K562 (cell line): ENCODE results near the gene ALS2CL. TPM values are rescaled to one million over a fixed set of nuclear protein-coding genes. Genes with fewer than 3 reads are reported as not detected.

Experiments
- CC2D1A ChIP-seq: fragments of 450-650 bp; IDR thresholded peaks from 2 replicates; pipeline ENCODE4 v1.6.1; 2017; ENCODE audit warnings: mild to moderate bottlenecking
- CEBPG ChIP-seq, 3 experiments: fragments of 200-800 bp in 1 of 3; sonication (Bioruptor generic) in 1 of 3; sonication (generic) in 1 of 3; formaldehyde crosslinking in 1 of 3; IDR thresholded peaks in 2 of 3; conservative IDR thresholded peaks in 1 of 3; 2 replicates each; pipeline versions ENCODE4 v1.6.1 to v1.8.0; 2016 to 2022; ENCODE audit warnings: missing compliant biosample characterization in 2 of 3, missing genetic modification characterization in 2 of 3, mild to moderate bottlenecking in 1 of 3, missing genetic modification reagents in 1 of 3
- CXXC5 ChIP-seq: fragments of 250-450 bp; sonication (Bioruptor Pico); IDR thresholded peaks from 2 replicates; pipeline ENCODE4 v1.8.0; 2022; ENCODE audit warnings: inconsistent platforms, mild to moderate bottlenecking, moderate library complexity
- FOXA1 ChIP-seq: fragments of 450-650 bp; IDR thresholded peaks from 2 replicates; pipeline ENCODE4 v1.6.1; 2016; ENCODE audit warnings: mild to moderate bottlenecking, borderline replicate concordance
- GABPB1 ChIP-seq: sonication (generic); formaldehyde crosslinking; IDR thresholded peaks from 2 replicates; pipeline ENCODE4 v1.8.0; 2022; ENCODE audit warnings: mild to moderate bottlenecking, missing genetic modification reagents
- MAFK ChIP-seq: IDR thresholded peaks from 2 replicates; pipeline ENCODE4 v1.6.1; 2011; ENCODE audit warnings: low read length, improper control_type of control experiment
- MED1 ChIP-seq: sonication (generic); formaldehyde crosslinking; IDR thresholded peaks from 2 replicates; pipeline ENCODE4 v1.8.1; 2023; ENCODE audit warnings: missing genetic modification reagents, borderline replicate concordance
- NFIC ChIP-seq: fragments of 450-650 bp; IDR thresholded peaks from 2 replicates; pipeline ENCODE4 v1.6.1; 2017; ENCODE audit warnings: mild to moderate bottlenecking, inconsistent platforms
- POLR3A ChIP-seq: IDR thresholded peaks from 2 replicates; pipeline ENCODE4 v1.6.1; 2011; ENCODE audit warnings: borderline replicate concordance, mild to moderate bottlenecking, moderate library complexity; ENCODE audit not compliant: insufficient read length, insufficient read depth; ENCODE audit errors: extremely low read depth
- RB1 ChIP-seq: fragments of 450-650 bp; IDR thresholded peaks from 2 replicates; pipeline ENCODE4 v1.6.1; 2017; ENCODE audit warnings: low read depth, mild to moderate bottlenecking
- RBM22 ChIP-seq: fragments of 200-400 bp; formaldehyde crosslinking; IDR thresholded peaks from 2 replicates; pipeline ENCODE4 v1.6.1; 2018; ENCODE audit warnings: low read length, low read depth; ENCODE audit not compliant: poor library complexity, severe bottlenecking
- SMAD3 ChIP-seq: fragments of 450-650 bp; formaldehyde crosslinking; conservative IDR thresholded peaks from 2 replicates; pipeline ENCODE4 v1.4.0; 2020; ENCODE audit warnings: mild to moderate bottlenecking
- TAF7 ChIP-seq: fragments of 450-650 bp; IDR thresholded peaks from 2 replicates; pipeline ENCODE4 v1.6.1; 2016; ENCODE audit warnings: missing genetic modification characterization, missing compliant biosample characterization
- ZBTB7A ChIP-seq: IDR thresholded peaks from 2 replicates; pipeline ENCODE4 v1.6.1; 2011; ENCODE audit warnings: low read depth, mild to moderate bottlenecking, low read length, moderate library complexity, borderline replicate concordance; ENCODE audit not compliant: control insufficient read depth
- ZNF57 ChIP-seq: fragments of 450-650 bp; formaldehyde crosslinking; IDR thresholded peaks from 2 replicates; pipeline ENCODE4 v1.4.0; 2020; ENCODE audit warnings: mild to moderate bottlenecking, moderate library complexity
- ZNF695 ChIP-seq: fragments of 450-650 bp; formaldehyde crosslinking; IDR thresholded peaks from 2 replicates; pipeline ENCODE4 v1.4.0; 2020; ENCODE audit warnings: mild to moderate bottlenecking, moderate library complexity
- polyA plus RNA-seq, 8 experiments: library from polyadenylated mRNA; depleted of rRNA in 4 of 8; stranded (reverse) in 5 of 8; unstranded in 3 of 8; fragments of >200 nt; fragmentation: Nextera tagmentation in 2 of 8; fragmentation: Illumina TruSeq in 1 of 8; extraction: Ambion mirVana in 2 of 8; extraction: Trizol in 1 of 8; gene quantifications; 2 replicates each; pipeline versions ENCODE4 v1.2.1 to v1.2.3, GENCODE V29; 2011 to 2014; ENCODE audit warnings: inconsistent platforms in 1 of 8, missing spikeins in 1 of 8
- total RNA-seq, 7 experiments: library from RNA; depleted of rRNA in 6 of 7; stranded (reverse); fragments of >200 nt in 6 of 7; fragmentation: Illumina TruSeq in 2 of 7; extraction: Trizol in 2 of 7; gene quantifications; 2 replicates each; pipeline versions ENCODE4 v1.2.1 to v1.2.3, GENCODE V29; 2011 to 2021; ENCODE audit warnings: low replicate concordance in 1 of 7
- TF ChIP-seq, protein P1 (sequence below): fragments of 450-650 bp; formaldehyde crosslinking; IDR thresholded peaks from 2 replicates; pipeline ENCODE4 v1.4.0; 2022; ENCODE audit warnings: missing genetic modification characterization
- TF ChIP-seq, protein P2 (sequence below): fragments of 250-450 bp; sonication (Bioruptor Pico); IDR thresholded peaks from 2 replicates; pipeline ENCODE4 v1.4.0; 2020; ENCODE audit warnings: mild to moderate bottlenecking, moderate library complexity
- TF ChIP-seq, protein P3 (sequence below): fragments of 250-450 bp; sonication (Bioruptor Pico); IDR thresholded peaks from 2 replicates; pipeline ENCODE4 v1.4.0; 2020

Gene ALS2CL
- total and polyA plus RNA-seq, 9 of the 15 experiments (the other 6 are each of a cell fraction or from before 2014, with no cell fraction given): 0.03 to 0.13 (median 0.05) TPM; not detected in 3

DNA sequence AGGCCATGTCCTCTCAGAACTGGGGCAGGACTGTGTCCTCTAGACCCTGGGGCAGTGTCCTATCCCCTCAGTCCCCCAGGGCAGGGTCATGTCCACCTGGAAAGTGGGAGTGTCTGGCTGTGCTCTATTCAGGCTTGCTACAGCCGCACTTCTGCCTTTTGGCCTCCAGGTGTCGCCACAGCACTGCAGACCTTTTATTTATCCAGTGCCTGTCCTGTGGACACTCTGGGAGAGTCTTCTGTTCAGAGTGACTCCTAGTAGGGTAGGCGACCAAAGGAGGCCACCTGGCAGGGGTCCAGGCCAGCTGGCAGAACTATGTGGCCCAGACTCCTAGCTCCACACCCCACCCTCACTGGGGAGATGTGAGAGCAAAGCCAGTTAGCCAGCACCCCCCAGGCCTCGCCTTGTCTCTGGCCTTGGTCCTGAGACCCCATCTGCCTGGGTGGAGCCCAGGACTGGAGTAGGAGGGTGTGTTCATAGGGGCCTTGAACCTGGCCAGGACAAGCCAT lies 11.6 kb upstream of the ALS2CL start (continued):
- TF ChIP-seq, protein P1, sequence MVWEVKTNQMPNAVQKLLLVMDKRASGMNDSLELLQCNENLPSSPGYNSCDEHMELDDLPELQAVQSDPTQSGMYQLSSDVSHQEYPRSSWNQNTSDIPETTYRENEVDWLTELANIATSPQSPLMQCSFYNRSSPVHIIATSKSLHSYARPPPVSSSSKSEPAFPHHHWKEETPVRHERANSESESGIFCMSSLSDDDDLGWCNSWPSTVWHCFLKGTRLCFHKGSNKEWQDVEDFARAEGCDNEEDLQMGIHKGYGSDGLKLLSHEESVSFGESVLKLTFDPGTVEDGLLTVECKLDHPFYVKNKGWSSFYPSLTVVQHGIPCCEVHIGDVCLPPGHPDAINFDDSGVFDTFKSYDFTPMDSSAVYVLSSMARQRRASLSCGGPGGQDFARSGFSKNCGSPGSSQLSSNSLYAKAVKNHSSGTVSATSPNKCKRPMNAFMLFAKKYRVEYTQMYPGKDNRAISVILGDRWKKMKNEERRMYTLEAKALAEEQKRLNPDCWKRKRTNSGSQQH (CRISPR knock-in tag): no peak
- TF ChIP-seq FOXA1 (no peak), ZNF57 (no peak), CC2D1A (peak; percentile 83), ZNF695 (no peak), SMAD3 (no peak), RBM22 (no peak), MAFK (no peak), NFIC (peak; percentile 56), GABPB1 (CRISPR knock-in tag) (peak; percentile 50; the same call in 1 of the 2 replicates), ZBTB7A (no peak), CEBPG (CRISPR knock-in tag; IDR thresholded peaks at IDR 0.05) (no peak), CEBPG (tag; conservative IDR thresholded peaks at IDR 0.05 in 1 of 2, IDR thresholded peaks at IDR 0.05 in 1 of 2) (no peak), CXXC5 (no peak), RB1 (0 out of 2 replicates have a peak, but pooled peaks have one; percentile 61), POLR3A (no peak), MED1 (no peak), TAF7 (no peak)
- TF ChIP-seq, protein P2, sequence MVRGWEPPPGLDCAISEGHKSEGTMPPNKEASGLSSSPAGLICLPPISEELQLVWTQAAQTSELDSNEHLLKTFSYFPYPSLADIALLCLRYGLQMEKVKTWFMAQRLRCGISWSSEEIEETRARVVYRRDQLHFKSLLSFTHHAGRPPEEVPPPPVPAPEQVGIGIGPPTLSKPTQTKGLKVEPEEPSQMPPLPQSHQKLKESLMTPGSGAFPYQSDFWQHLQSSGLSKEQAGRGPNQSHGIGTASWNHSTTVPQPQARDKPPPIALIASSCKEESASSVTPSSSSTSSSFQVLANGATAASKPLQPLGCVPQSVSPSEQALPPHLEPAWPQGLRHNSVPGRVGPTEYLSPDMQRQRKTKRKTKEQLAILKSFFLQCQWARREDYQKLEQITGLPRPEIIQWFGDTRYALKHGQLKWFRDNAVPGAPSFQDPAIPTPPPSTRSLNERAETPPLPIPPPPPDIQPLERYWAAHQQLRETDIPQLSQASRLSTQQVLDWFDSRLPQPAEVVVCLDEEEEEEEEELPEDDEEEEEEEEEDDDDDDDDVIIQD: no peak
- TF ChIP-seq, protein P3, sequence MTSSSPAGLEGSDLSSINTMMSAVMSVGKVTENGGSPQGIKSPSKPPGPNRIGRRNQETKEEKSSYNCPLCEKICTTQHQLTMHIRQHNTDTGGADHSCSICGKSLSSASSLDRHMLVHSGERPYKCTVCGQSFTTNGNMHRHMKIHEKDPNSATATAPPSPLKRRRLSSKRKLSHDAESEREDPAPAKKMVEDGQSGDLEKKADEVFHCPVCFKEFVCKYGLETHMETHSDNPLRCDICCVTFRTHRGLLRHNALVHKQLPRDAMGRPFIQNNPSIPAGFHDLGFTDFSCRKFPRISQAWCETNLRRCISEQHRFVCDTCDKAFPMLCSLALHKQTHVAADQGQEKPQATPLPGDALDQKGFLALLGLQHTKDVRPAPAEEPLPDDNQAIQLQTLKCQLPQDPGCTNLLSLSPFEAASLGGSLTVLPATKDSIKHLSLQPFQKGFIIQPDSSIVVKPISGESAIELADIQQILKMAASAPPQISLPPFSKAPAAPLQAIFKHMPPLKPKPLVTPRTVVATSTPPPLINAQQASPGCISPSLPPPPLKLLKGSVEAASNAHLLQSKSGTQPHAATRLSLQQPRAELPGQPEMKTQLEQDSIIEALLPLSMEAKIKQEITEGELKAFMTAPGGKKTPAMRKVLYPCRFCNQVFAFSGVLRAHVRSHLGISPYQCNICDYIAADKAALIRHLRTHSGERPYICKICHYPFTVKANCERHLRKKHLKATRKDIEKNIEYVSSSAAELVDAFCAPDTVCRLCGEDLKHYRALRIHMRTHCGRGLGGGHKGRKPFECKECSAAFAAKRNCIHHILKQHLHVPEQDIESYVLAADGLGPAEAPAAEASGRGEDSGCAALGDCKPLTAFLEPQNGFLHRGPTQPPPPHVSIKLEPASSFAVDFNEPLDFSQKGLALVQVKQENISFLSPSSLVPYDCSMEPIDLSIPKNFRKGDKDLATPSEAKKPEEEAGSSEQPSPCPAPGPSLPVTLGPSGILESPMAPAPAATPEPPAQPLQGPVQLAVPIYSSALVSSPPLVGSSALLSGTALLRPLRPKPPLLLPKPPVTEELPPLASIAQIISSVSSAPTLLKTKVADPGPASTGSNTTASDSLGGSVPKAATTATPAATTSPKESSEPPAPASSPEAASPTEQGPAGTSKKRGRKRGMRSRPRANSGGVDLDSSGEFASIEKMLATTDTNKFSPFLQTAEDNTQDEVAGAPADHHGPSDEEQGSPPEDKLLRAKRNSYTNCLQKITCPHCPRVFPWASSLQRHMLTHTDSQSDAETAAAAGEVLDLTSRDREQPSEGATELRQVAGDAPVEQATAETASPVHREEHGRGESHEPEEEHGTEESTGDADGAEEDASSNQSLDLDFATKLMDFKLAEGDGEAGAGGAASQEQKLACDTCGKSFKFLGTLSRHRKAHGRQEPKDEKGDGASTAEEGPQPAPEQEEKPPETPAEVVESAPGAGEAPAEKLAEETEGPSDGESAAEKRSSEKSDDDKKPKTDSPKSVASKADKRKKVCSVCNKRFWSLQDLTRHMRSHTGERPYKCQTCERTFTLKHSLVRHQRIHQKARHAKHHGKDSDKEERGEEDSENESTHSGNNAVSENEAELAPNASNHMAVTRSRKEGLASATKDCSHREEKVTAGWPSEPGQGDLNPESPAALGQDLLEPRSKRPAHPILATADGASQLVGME: no peak
